ENCODE data around the gene FAM204A.

FAM204A gene

DNA sequence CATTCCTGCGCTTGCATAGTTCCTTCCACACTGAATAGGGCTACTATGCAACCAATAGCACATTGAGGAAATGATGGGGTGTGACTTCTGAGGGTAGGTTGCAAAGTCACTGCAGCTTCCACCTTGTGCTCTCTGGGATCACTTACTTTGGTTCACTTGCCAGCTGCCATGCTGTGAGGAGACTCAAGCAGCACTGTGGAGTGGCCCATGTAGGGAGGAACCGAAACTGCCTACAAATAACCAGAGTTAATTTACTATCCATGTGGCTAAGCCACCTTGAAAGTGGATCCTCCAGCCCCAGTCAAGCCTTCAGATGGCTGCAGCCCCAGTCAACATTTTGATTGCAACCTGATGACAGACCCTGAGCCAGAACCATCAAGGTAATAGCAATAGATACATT is 64.3 kb downstream of the FAM204A start:
- no peak for DNase-seq

DNA sequence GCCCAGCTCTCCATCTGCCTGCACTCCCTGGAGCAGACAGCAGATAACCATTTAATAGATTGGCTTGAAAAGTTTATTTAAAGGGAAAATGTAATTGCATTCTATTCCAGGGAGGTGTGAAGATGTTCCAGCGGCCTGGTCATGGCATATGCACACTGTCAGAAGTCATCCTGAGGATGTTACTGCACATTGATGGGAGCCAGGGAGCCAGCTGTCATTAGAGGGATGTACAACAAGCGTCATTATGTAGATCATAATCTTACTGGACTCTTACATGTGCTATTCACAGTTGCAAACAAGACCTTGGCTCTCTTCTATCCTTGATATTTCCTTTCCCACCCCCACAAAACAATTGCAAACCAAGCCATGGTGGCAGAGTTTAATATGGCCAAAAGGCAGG is 65.4 kb downstream of the FAM204A start:
- DNase-seq, result no peak

DNA sequence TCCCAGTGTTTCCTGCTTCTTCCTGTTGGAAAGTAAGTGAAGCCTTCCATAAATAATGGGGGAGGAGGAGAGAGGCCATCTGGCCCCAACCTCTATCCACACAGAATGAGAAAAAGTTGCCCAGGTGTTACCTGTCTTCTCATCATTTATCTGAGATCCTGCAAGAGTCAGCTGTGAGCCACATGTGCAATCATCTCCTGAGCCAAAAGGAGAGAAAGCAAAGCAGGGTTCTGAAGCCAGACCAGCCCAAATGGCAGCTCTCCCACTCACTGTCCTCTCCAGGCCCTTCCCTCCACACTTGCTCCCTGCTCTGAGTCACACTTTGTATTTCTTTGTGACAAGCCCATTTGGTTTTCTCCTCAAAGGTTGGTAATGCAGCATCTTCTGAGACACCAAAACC is 65.9 kb downstream of the FAM204A start:
- no peak for DNase-seq

DNA sequence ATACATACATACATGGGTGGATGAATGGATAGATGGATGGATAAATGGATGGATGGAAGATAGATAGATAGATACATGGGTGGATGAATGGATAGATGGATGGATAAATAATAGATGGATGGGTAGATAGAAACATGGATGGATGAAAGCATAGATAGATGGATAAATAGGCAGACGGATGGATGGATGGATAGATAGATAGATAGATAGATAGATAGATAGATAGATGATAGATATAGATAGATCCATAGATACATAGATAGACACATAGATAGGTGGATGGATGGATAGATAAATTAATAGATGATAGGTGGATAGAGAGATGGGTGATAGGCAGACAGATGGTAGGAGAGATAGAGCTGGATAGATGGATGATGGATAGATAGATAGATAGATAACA is 68.5 kb downstream of the FAM204A start:
- DNase-seq, result no peak

DNA sequence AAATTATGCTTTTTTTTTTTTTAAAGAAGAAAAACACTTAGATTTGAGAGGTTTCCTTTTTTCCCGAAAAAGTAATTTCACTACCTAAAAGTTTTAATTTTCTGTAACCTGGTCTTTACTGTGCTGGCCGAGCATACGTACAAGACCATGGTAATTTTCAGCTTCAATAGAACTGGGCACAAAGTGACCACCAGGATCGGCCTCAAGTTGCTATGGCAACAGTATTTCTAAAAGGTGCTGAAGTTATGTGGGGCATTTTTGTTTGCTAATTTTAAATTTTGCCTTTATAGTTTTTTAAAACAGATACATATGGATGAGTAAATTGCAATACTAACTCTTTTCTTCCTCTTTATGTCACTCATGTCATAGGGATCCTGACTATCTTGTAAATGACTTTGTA is 69.4 kb downstream of the FAM204A start:
- no peak for DNase-seq

DNA sequence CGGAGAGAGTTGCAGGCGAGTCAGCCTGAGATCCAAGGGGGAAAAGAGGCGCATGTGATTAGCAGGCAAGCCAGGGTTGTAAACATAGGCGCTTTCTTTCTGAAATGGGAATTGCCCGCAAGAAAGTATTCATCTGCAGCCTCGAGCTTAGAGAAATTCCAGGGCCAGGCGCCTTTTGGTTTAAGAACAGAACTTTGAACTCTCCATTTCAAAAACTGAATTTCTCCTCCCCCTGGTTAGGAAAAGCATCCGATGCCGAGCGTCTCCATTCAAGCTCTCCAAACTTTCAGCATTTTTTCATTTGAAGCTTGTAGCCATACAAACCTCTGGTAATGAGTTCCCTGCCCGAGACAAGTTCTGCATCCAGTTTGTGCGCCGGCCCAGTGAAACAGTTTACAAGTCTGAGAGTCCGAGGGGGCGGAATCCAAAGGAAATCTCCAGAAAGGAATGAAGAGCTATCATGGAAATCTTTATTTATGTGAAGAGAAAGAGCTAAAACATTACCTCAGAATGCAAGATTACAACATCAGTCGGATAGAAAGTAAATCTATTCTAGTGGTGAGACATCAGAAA is 69.9 kb downstream of the FAM204A start:
- DNase-seq, result no peak

DNA sequence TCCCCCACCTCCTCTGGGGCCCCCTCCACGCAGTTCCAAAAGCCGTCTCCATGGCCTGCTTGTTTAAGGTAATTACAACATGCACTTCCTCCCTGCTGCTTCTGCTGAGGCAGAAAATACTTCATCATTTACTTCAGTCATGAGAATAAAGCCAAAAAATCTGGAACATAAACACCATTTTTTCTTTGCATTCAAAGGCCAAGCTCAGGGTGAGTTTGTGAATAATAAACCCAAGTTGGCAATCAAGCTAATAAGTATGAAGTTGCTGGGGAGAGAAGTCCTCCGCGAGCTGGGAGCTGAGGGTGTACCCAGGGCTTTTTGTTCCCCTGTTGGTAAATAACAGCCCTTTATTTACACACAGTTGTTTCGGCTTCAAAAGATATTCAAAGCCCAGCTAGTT is 70.5 kb downstream of the FAM204A start:
- no peak for DNase-seq

DNA sequence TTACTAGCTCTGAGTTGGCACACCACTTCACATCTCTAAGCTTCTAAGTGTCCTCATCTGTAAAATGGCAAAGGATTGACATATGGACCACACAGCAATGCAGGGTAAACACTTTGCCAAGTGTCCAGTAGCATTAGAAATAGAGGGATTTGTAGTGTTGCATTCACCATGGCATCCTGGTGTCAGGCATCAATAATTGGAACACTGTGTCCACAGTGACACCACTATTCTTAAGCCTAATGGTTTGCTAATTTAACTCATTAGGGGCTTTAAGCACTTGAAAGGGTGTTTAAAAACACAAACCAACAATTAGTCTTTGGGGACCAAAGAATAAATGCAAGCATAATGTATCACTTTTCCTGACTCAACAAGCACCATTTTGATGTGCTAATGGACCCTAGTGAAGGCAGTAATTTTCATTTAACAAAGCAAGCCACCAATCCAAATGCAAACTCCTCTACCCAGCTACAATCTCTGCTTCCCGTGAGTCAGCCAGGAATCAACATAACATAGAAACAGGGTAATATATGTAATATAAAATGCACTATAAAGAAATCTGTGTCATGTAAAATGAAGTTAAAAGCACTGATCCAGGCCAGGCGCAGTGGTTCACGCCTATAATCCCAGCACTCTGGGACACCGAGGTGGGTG is 75.9 kb downstream of the FAM204A start:
- DNase-seq, result no peak

DNA sequence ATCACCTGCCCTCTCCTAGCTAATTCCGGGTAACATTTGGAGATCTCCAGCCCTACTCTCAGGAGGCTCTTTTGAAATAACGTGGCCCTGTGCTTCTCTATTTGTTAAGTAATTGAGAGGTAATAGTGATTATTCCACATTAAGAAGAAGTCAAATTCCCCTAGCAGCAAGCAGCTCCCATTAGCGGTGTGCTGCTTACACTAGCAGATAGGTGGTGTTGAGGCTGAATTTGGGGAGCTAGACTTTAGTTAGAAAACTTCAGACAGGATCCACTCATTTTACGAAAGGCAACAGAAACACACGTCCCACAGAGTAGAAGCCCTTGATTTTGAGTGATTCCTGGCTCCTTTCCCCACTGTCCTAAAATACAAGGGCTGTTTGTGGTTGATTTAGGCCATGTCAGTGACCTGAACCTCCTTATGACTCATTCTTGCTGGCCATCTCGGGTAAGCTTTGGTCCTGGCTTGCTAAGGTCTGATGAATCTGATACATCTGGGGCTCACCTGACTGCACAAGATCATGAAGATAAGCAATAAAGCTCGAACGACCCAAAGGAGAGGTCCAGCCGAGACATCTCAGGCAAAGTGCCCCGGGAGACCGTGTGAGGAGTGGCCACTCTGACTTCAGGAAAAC is 77.2 kb downstream of the FAM204A start:
- no peak for DNase-seq

DNA sequence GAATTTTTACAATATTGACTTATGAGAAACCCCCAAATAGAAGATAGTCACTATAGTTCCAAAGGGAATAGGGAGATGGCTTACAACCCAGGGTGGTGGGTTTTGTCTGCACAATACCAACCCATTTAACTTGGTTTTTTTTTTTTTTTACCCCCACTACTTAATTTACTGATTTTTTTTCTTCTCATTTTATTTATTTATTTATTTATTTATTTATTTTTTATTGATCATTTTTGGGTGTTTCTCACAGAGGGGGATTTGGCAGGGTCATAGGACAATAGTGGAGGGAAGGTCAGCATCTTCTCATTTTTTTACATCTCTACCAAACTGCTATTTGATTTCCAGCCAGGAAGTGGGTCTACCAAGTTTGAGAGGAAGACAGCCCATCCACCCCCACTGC is 77.9 kb downstream of the FAM204A start:
- no peak for DNase-seq

DNA sequence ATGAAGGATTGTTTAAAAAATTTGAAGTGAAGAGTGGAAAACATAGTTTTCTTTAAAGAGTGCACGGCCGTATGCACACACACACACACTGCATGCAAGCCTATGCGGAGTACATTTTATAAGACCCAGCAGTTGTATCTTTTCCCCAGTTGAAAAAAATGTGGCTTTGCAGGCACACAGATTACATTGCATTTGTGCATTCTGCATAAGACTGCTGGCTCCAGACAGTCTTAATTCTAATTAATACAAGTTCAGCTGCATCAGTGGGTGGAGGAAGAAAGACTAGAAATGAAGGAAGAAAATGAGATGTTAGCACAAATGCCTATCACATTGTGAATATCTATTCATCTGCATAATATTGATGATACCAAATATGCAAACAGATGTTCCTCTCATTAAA is 79.6 kb downstream of the FAM204A start:
- DNase-seq, result no peak

DNA sequence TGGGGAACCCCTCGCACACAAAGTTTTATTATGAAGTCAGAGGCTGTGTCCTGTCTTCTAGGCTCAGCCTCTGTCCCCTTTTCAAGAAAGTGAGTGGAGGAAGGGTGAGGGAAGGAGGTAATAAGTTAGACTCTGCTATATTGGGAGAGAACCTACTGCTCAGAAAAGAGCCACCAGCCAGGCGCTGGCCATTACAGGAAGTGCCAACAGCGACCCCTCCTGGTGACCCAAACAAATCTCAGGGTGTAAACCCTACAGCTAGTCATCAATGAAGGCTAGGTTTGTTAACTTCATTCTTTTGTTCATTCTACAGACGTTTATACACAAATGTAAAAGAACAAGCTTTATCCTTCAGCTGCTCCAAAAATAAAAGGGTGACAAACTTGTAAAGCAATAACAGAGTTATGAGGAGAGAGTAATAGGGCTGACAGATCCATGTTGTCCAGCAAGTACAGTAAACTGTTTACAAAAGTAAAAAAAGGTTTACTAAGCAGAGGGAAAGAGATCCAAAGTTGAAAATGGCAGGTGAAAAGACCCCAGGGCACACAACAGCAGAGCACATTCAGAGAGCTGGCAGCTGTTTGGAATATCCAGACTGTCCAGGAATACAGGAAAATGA is 82.7 kb downstream of the FAM204A start:
- no peak for DNase-seq

DNA sequence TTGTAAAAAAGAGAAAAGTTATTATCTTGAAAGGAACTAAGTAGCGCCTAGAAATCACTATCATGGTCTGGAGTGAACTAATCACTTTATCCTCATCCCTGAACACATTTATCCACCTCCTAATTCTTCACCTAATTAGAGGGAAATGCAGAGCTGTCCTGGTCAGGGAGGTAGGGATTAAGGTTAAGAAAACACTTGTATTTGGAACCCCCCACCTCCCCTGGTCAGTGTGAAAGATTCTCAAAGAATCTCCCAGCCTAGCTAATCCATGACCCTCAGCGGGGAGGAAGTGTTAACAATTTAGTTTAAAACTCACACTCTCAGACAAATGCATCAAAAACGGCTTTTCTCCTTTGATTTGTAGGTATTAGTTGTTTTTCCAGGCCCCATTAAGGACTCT is 83.8 kb downstream of the FAM204A start:
- DNase-seq, result no peak

DNA sequence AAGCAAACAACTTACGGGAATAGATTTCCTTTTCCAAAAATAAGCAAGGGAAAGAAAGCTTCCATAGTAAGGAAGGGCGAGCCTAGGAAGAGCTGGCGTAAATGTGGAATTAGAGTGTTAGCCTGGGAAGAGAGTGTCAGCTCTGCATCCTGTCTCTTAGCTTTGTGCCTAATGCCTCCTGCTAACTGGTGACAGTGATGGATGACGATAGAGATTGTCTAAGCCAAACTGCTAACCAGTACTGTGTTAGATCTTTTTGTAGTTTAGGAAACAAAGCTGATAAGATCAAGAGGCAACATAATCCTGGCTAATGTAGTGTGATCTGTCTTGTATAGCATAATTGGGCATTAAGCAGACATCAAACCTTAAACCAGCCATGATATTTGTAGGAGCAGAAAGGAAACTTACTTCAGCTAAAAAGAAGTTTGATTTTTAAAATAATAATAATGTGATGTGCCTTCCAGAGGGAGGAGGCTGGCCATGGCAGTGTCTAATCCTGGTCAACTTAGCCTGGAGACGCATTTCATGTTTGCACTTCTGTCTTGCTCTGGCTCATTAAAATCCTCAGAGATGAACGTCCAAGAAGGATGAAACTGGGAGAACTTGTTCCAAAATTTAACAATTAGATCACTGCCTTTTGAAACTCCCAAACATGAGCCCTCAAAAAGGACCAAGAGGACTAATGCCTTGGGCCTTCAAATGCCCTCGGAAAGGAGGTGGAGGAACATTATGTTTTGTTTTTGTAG is 85.1 kb downstream of the FAM204A start:
- no peak for DNase-seq

DNA sequence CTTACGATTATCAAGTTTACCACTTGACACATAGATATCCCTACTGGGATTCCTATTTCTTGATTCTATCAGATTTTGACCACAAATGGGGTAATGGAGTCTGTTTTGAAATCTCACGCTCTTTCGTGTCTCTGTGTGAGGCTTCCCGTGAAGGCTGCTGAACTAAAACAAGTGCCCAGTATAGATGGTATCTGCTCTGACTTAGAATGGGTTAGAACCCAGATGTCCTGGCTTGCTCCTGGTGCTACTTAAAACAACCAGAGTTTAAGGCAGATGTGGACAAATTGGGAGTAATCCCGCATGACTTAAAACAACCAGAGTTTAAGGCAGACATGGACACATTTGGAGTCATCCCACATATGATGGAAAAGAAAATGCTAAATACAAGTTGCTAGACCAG is 85.9 kb downstream of the FAM204A start:
- no peak for DNase-seq

DNA sequence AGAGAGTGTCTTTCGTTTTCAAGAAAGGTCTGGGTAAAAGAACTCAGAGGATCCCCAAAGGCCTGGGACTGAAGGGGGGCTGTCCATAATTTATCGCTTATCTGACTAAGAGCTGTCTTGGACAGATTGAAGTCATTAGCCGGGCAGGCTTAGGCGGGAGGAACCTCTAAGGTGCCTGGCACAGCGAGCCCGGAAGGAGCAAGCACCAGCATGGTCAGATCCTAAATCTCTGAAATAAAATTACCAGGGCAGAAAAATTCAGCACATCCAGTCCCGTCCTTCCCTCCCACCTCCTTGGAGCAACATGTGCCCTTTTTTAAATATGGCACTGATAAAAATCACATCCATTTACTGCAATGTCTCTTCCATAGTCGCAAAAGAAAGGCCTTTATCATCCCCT is 86.8 kb downstream of the FAM204A start:
- DNase-seq, result no peak

DNA sequence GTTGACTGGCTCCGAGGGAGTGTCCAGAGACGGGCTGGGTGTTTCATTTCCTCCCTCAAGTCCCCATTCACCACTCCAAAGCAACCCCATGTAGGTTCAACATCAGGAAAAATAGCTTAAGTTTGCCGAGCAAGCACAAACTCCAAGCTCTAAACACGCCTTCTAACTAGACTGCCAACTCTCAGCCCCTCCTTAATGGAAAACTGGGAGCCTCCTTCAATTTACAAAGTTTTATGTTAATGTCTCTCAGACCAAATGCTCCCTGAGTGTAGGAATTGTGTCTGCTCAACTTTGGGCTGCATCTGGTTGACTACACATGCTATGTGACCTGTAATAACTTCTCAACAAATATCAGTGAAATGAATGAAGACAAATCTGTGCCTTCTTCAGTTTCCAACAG is 87.5 kb downstream of the FAM204A start:
- no peak for DNase-seq

DNA sequence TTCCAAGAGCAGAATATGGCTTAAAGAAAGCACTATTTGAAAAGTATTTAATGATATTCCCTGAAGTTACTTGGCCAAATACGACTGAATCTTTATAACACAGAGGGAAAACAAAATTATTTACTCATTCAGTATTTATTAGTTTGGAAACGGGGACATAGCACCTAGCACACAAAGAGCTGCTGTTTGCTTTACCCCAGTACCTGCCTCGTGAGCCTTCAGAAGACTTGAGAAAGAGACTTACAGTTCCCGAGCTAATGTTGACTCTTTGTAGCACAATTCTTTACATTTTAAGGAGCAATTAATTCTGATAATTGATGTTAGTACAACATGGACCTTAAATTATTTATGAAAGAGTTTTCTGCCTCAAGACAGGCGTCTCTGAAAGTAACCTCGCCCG is 88.7 kb downstream of the FAM204A start:
- no peak for DNase-seq

DNA sequence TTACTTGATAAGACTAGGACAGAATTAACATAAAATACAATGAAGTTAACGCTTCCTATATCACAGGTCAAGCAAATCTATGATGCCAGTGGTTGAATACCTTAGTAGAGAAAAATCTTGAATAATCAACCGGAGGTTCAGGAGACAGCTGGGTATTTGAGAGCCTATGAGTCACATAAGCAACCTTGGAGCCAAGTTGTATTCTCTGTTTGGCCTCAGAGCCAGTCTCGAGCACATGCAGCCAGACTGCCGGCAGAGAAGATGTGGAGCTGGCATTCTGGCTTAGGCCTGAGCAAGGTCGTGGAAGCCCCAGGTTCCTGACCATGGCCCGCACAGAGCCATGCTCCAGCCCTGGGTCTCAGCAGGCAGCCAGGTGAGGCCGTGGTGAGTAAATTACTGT is 90.3 kb downstream of the FAM204A start:
- no peak for DNase-seq

DNA sequence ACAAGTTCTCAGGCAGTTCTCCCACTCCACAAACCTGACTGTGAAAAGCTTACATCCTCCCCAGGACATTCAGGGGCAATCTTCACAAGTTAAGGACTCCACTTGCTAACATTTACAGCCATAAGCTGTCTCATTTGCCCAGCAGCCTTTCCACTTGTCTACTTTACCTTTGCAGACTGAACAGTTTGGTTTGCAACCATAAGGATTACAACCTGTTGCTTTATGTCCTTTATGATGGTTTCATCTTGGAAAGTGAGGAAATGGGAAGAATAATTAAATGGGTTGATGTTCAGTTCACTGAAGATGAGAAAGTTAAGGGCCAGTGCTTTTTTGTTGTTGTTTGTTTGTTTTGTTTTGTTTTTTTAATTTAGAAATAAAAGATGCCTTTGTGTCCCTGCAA is 92.4 kb downstream of the FAM204A start:
- no peak for DNase-seq

Measured in activated CD4-positive, CD25-positive, alpha-beta regulatory T cell treated with anti-CD3 and anti-CD28 coated beads, Interleukin-2, amount 50 U/mL, for 72 hours (primary cell).